Ishikawa (cell line): ENCODE results near the gene COL26A1.

ENCODE experiments used
- CEBPB ChIP-seq: IDR thresholded peaks from 2 replicates; pipeline ENCODE4 v1.6.1; 2012
- NFIC ChIP-seq: IDR thresholded peaks from 2 replicates; pipeline ENCODE4 v1.6.1; 2012
- TAF1 ChIP-seq: IDR thresholded peaks from 2 replicates; pipeline ENCODE4 v1.6.1; 2012; ENCODE audit warnings: low read depth, mild to moderate bottlenecking
- TF ChIP-seq, protein P1 (sequence below): IDR thresholded peaks from 2 replicates; pipeline ENCODE4 v1.6.1; 2012
- TF ChIP-seq, protein P2 (sequence below): IDR thresholded peaks from 2 replicates; pipeline ENCODE4 v1.6.1; 2012

DNA sequence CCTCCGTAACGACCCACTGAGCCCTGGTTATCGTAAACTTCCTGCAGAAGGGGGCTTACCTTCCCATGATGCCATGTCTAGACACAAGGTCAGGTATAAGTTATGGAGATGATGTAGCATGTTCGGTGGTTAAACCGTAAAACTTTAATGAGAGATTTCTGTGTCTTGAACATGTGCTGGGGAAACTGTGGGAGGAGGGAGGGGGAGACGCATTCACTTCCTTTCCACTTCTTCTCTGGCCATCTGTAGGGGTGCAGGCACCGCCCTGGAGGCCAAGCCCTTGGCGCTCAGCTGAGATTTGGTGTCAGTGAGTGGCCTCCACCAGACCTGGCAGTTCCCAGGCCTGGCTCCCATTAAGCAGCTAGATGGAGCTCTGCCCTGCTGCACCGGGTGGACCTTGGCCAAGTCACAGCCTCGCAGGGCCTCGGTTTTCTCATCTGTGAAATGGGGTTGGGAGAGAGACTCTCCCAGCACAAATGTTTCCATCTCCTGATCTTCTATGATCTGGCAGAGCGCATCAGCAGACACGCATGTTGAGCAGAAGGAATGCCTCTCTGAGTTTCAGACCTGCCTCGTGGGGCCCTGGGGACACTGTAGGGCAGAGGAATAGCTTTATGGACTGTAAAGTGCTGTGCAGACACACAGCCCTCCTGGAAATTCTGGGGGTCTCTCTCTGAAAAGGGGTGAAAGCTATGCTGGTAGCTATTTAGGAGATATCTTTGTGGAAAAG lies 106.0 kb downstream of the COL26A1 start:
- TF ChIP-seq TAF1 (no peak), NFIC (0 out of 2 replicates have a peak, but pooled peaks have one; percentile 16), CEBPB (no peak)
- TF ChIP-seq, protein P1, sequence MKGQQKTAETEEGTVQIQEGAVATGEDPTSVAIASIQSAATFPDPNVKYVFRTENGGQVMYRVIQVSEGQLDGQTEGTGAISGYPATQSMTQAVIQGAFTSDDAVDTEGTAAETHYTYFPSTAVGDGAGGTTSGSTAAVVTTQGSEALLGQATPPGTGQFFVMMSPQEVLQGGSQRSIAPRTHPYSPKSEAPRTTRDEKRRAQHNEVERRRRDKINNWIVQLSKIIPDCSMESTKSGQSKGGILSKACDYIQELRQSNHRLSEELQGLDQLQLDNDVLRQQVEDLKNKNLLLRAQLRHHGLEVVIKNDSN: no peak
- TF ChIP-seq, protein P2, sequence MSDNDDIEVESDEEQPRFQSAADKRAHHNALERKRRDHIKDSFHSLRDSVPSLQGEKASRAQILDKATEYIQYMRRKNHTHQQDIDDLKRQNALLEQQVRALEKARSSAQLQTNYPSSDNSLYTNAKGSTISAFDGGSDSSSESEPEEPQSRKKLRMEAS: no peak
